Liver (tissue), 9 donors: ENCODE results near the gene PIK3R3. TPM values are rescaled to one million over a fixed set of nuclear protein-coding genes. Genes with fewer than 3 reads are reported as not detected.
"Not testable (repeated sequence)": the region's sequence is repeated elsewhere in the genome, so short reads cannot be mapped to it uniquely, and the experiment has no call there.

ENCODE experiments used
- DNase-seq: peaks from one replicate; pipeline ENCODE4 v3.0.0-alpha.2; 2017; ENCODE audit warnings: low spot score
- H3K27ac ChIP-seq, 2 donors: one replicate each; pipeline ENCODE4 v1.7.0; 2013; ENCODE audit warnings: inconsistent platforms in 2 of 2, low read length in 2 of 2, control low read depth in 1 of 2, low read depth in 1 of 2, mild to moderate bottlenecking in 1 of 2
- H3K27me3 ChIP-seq, 4 donors: one replicate each; pipeline versions ENCODE4 v1.6.1 to v1.7.0; 2013; ENCODE audit warnings: low read length in 3 of 4, inconsistent platforms in 1 of 4, mild to moderate bottlenecking in 1 of 4, moderate library complexity in 1 of 4; ENCODE audit not compliant: control insufficient read depth in 4 of 4, insufficient read depth in 4 of 4
- H3K36me3 ChIP-seq, 4 donors: one replicate each; pipeline versions ENCODE4 v1.6.1 to v1.7.0; 2013; ENCODE audit warnings: low read length in 3 of 4, mild to moderate bottlenecking in 3 of 4, low read depth in 1 of 4, moderate library complexity in 1 of 4; ENCODE audit not compliant: control insufficient read depth in 4 of 4, insufficient read depth in 3 of 4
- H3K4me1 ChIP-seq, 4 donors: one replicate each; pipeline versions ENCODE4 v1.6.1 to v1.7.0; 2013; ENCODE audit warnings: low read length in 3 of 4, mild to moderate bottlenecking in 3 of 4, moderate library complexity in 1 of 4; ENCODE audit not compliant: control insufficient read depth in 4 of 4, insufficient read depth in 4 of 4
- H3K4me3 ChIP-seq, 3 donors: one replicate each; pipeline versions ENCODE4 v1.6.1 to v1.7.0; 2013; ENCODE audit warnings: low read length in 3 of 3, control low read depth in 1 of 3, low read depth in 1 of 3, mild to moderate bottlenecking in 1 of 3
- H3K9ac ChIP-seq, 2 donors: one replicate each; pipeline ENCODE4 v1.7.0; 2013; ENCODE audit warnings: low read length in 2 of 2, mild to moderate bottlenecking in 2 of 2, moderate library complexity in 2 of 2, control low read depth in 1 of 2, low read depth in 1 of 2
- H3K9me3 ChIP-seq, 4 donors: one replicate each; pipeline versions ENCODE4 v1.6.1 to v1.7.0; 2013; ENCODE audit warnings: low read length in 3 of 4; ENCODE audit not compliant: control insufficient read depth in 4 of 4
- ATF3 ChIP-seq: IDR thresholded peaks from 2 replicates; pipeline ENCODE4 v1.6.1; 2016; ENCODE audit warnings: antibody characterized with exemption
- CTCF ChIP-seq: fragments of 150-350 bp; IDR thresholded peaks from 2 replicates; pipeline ENCODE4 v1.5.1; 2017; ENCODE audit warnings: improper control_type of control experiment, low read depth, low read length; ENCODE audit not compliant: missing input control
- EGR1 ChIP-seq, 2 donors: IDR thresholded peaks; 2 replicates each; pipeline ENCODE4 v1.6.1; 2016 to 2018; ENCODE audit warnings: antibody characterized with exemption in 2 of 2, low read depth in 2 of 2
- FOXA1 ChIP-seq: IDR thresholded peaks from 2 replicates; pipeline ENCODE4 v1.6.1; 2016; ENCODE audit warnings: antibody characterized with exemption
- FOXA2 ChIP-seq: IDR thresholded peaks from 2 replicates; pipeline ENCODE4 v1.6.1; 2016; ENCODE audit warnings: antibody characterized with exemption
- GABPA ChIP-seq, 2 donors: IDR thresholded peaks in 1 of 2; conservative IDR thresholded peaks in 1 of 2; 2 replicates each; pipeline ENCODE4 v1.6.1; 2016; ENCODE audit warnings: antibody characterized with exemption in 2 of 2, mild to moderate bottlenecking in 1 of 2, moderate library complexity in 1 of 2
- HNF4A ChIP-seq, 2 donors: conservative IDR thresholded peaks; 2 replicates each; pipeline ENCODE4 v1.6.1; 2016; ENCODE audit warnings: antibody characterized with exemption in 2 of 2, mild to moderate bottlenecking in 2 of 2
- HNF4G ChIP-seq: IDR thresholded peaks from 2 replicates; pipeline ENCODE4 v1.6.1; 2016; ENCODE audit warnings: antibody characterized with exemption
- JUND ChIP-seq, 2 donors: IDR thresholded peaks; 2 replicates each; pipeline ENCODE4 v1.6.1; 2016; ENCODE audit warnings: antibody characterized with exemption in 2 of 2
- MAX ChIP-seq: IDR thresholded peaks from 2 replicates; pipeline ENCODE4 v1.6.1; 2016; ENCODE audit warnings: antibody characterized with exemption
- NR2F2 ChIP-seq: IDR thresholded peaks from 2 replicates; pipeline ENCODE4 v1.6.1; 2016; ENCODE audit warnings: antibody characterized with exemption
- RAD21 ChIP-seq, 2 donors: IDR thresholded peaks; 2 replicates each; pipeline ENCODE4 v1.6.1; 2016; ENCODE audit warnings: antibody characterized with exemption in 2 of 2, mild to moderate bottlenecking in 2 of 2
- RXRA ChIP-seq, 2 donors: IDR thresholded peaks; 2 replicates each; pipeline ENCODE4 v1.6.1; 2017 to 2018; ENCODE audit warnings: antibody characterized with exemption in 2 of 2, mild to moderate bottlenecking in 1 of 2
- TAF1 ChIP-seq: conservative IDR thresholded peaks from 2 replicates; pipeline ENCODE4 v1.6.1; 2016; ENCODE audit warnings: antibody characterized with exemption, mild to moderate bottlenecking
- YY1 ChIP-seq: IDR thresholded peaks from 2 replicates; pipeline ENCODE4 v1.6.1; 2016; ENCODE audit warnings: antibody characterized with exemption, mild to moderate bottlenecking
- WGBS: extraction: QIAGEN DNeasy Blood & Tissue Kit; methylation state at CpG from one replicate; pipeline ENCODE4 v1.1.7; 2013; 5-methylcytosine and 5-hydroxymethylcytosine counted together
- polyA plus RNA-seq, 2 donors: library from polyadenylated mRNA; stranded (reverse) in 1 of 2; unstranded in 1 of 2; fragments of 200-250 nt in 1 of 2; fragments of >200 nt in 1 of 2; fragmentation: Nextera tagmentation in 1 of 2; extraction: Ambion mirVana in 1 of 2; gene quantifications; one replicate each; pipeline versions ENCODE4 v1.2.1 to v1.2.3, GENCODE V29; 2013 to 2015
- total RNA-seq, 2 donors: library from RNA; depleted of rRNA; stranded (reverse); fragments of >200 nt; gene quantifications; one replicate each; pipeline ENCODE4 v1.2.3, GENCODE V29; 2014
- TF ChIP-seq, protein P1 (sequence below): IDR thresholded peaks from 2 replicates; pipeline ENCODE4 v1.6.1; 2016; ENCODE audit warnings: antibody characterized with exemption
- TF ChIP-seq, protein P2 (sequence below): IDR thresholded peaks from 2 replicates; pipeline ENCODE4 v1.6.1; 2016; ENCODE audit warnings: antibody characterized with exemption, mild to moderate bottlenecking
- donor health status: healthy.
- donor health status: healthy.
- donor health status: healthy.
- donor health status: healthy.
- donor health status: healthy.

PIK3R3 gene
- total and polyA plus RNA-seq, 4 donors: 1.5 to 4.6 (median 2.7) TPM

DNA sequence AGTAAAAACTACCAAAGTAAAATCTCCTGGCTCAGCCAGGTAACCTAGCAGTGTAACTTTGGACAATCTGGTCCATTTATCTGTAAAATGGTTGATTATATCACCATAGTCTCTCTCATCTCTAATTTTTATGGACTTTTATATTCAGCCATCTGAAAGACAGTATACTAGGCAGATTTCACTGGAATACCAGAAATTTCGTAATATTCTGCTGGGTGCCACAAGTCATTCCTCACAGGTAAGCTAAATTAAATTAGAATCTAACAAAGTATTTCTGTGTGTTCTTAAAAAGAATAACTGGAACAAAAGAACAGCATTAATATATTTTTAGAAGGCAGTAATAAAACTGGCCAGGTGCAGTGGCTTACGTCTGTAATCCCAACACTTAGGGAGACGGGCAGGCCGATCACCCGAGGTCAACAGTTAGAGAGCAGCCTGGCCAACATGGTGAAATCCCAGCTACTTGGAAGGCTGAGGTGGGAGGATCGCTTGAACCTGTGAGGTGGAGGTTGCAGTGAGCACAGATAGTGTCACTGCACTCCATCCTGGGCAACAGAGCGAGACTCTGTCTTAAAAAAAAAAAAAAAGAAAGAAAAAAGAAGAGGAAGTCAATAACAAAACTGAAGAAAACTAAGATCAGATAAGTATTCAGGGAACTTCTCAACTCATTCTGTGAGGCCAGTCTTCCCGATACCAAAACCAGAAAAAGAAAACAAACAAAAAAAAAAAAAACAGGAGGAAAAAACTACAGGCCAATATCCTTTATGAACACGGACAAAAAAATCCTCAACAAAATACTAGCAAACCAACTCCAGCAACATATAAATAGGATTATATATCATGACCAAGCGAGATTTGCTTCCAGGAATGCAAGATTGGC, 35.9 kb downstream of the PIK3R3 start:
- no peak for DNase-seq
- TF ChIP-seq CTCF (no peak), TAF1 (no peak), FOXA2 (no peak), RAD21 (IDR thresholded peaks at IDR 0.05) (no peak), HNF4A (conservative IDR thresholded peaks at IDR 0.05) (no peak), RXRA (IDR thresholded peaks at IDR 0.05) (no peak), JUND (IDR thresholded peaks at IDR 0.05) (no peak)
- Histone ChIP-seq H3K36me3 (no peaks in the 10 kb centered on the region), H3K4me1 (no peaks in the 10 kb centered on the region), H3K27ac (no peak overlapping the region), H3K9me3 (no peaks in the 10 kb centered on the region), H3K27me3 (no peaks in the 10 kb centered on the region), H3K9ac (no peak overlapping the region), H3K4me3 (no peak overlapping the region)
- WGBS: 90% methylated on average over 10 of the region's 10 CpGs

DNA sequence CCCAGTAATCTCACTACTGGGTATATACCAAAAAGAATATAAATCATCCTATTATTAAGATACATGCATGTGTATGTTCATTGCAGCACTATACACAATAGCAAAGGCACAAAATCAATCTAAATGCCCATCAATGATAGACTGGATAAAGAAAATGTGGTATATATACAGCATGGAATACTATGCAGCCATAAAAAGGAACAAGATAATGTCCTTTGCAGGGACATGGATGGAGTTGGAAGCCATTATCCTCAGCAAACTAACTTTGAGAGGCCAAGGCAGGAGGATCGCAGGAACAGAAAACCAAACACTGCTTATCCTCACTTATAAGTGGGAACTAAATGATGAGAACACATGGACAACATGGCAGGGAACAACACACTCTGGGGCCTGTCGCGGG, 37.3 kb downstream of the PIK3R3 start:
- WGBS: 97% methylated on average over 3 of the region's 3 CpGs
- H3K27me3 ChIP-seq, H3K36me3 ChIP-seq, H3K9me3 ChIP-seq, H3K9ac ChIP-seq, H3K4me3 ChIP-seq, H3K4me1 ChIP-seq, DNase-seq, H3K27ac ChIP-seq: not testable (repeated sequence)

- H3K4me3 ChIP-seq: no peak overlapping the region
- H3K9ac ChIP-seq: no peak overlapping the region
- no peaks in the 10 kb centered on the region for H3K27me3 ChIP-seq
- no peaks in the 10 kb centered on the region for H3K36me3 ChIP-seq
- H3K27ac ChIP-seq: no peak overlapping the region
- no peak for DNase-seq
- H3K4me1 ChIP-seq: no peaks in the 10 kb centered on the region
- H3K9me3 ChIP-seq: no peaks in the 10 kb centered on the region
- WGBS: 90% methylated on average over 4 of the region's 4 CpGs
- no peak for TF ChIP-seq FOXA2
- no peak for TF ChIP-seq RAD21 (IDR thresholded peaks at IDR 0.05)
- TF ChIP-seq HNF4G: no peak
- TF ChIP-seq, protein P1, sequence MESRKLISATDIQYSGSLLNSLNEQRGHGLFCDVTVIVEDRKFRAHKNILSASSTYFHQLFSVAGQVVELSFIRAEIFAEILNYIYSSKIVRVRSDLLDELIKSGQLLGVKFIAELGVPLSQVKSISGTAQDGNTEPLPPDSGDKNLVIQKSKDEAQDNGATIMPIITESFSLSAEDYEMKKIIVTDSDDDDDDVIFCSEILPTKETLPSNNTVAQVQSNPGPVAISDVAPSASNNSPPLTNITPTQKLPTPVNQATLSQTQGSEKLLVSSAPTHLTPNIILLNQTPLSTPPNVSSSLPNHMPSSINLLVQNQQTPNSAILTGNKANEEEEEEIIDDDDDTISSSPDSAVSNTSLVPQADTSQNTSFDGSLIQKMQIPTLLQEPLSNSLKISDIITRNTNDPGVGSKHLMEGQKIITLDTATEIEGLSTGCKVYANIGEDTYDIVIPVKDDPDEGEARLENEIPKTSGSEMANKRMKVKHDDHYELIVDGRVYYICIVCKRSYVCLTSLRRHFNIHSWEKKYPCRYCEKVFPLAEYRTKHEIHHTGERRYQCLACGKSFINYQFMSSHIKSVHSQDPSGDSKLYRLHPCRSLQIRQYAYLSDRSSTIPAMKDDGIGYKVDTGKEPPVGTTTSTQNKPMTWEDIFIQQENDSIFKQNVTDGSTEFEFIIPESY: no peak
- TF ChIP-seq YY1: no peak
- TF ChIP-seq GABPA (IDR thresholded peaks at IDR 0.05 in 1 of 2, conservative IDR thresholded peaks at IDR 0.05 in 1 of 2): no peak
- no peak for TF ChIP-seq TAF1
- TF ChIP-seq MAX: no peak
- TF ChIP-seq EGR1 (IDR thresholded peaks at IDR 0.05; ENCODE audit: low read depth in 2 of 2): no peak
- TF ChIP-seq, protein P2, sequence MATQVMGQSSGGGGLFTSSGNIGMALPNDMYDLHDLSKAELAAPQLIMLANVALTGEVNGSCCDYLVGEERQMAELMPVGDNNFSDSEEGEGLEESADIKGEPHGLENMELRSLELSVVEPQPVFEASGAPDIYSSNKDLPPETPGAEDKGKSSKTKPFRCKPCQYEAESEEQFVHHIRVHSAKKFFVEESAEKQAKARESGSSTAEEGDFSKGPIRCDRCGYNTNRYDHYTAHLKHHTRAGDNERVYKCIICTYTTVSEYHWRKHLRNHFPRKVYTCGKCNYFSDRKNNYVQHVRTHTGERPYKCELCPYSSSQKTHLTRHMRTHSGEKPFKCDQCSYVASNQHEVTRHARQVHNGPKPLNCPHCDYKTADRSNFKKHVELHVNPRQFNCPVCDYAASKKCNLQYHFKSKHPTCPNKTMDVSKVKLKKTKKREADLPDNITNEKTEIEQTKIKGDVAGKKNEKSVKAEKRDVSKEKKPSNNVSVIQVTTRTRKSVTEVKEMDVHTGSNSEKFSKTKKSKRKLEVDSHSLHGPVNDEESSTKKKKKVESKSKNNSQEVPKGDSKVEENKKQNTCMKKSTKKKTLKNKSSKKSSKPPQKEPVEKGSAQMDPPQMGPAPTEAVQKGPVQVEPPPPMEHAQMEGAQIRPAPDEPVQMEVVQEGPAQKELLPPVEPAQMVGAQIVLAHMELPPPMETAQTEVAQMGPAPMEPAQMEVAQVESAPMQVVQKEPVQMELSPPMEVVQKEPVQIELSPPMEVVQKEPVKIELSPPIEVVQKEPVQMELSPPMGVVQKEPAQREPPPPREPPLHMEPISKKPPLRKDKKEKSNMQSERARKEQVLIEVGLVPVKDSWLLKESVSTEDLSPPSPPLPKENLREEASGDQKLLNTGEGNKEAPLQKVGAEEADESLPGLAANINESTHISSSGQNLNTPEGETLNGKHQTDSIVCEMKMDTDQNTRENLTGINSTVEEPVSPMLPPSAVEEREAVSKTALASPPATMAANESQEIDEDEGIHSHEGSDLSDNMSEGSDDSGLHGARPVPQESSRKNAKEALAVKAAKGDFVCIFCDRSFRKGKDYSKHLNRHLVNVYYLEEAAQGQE: no peak
- TF ChIP-seq NR2F2: no peak
- no peak for TF ChIP-seq ATF3
- no peak for TF ChIP-seq CTCF
- TF ChIP-seq HNF4A (conservative IDR thresholded peaks at IDR 0.05): no peak
- no peak for TF ChIP-seq FOXA1
Observed at GRCh38 chr1:46094471-46095005, 37.9 kb downstream of the PIK3R3 start.
